Measurements from ENCODE around the gene LRG1.

DNA sequence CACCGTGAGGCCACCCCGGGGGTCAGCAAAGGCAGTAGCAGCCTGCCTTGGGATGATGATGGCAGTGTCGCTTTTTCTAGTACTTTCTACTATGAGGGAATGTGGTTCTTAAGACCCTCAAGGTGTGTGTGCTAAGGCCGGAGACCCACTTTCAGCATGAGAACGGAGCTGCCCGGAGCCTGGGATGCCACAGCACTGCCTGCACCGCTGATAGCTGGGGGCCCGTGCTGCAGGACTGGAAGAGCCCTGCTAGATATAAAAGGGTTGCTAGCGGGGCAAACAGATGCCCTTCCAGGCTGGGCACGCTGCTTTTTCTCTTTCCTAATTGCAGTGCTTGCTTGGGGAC is 36.0 kb downstream of the LRG1 start:
- no peak for TF ChIP-seq TEAD4 (CRISPR knock-in tag; IDR thresholded peaks at IDR 0.05)
- TF ChIP-seq, protein P1, sequence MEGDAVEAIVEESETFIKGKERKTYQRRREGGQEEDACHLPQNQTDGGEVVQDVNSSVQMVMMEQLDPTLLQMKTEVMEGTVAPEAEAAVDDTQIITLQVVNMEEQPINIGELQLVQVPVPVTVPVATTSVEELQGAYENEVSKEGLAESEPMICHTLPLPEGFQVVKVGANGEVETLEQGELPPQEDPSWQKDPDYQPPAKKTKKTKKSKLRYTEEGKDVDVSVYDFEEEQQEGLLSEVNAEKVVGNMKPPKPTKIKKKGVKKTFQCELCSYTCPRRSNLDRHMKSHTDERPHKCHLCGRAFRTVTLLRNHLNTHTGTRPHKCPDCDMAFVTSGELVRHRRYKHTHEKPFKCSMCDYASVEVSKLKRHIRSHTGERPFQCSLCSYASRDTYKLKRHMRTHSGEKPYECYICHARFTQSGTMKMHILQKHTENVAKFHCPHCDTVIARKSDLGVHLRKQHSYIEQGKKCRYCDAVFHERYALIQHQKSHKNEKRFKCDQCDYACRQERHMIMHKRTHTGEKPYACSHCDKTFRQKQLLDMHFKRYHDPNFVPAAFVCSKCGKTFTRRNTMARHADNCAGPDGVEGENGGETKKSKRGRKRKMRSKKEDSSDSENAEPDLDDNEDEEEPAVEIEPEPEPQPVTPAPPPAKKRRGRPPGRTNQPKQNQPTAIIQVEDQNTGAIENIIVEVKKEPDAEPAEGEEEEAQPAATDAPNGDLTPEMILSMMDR (IDR thresholded peaks at IDR 0.05): no peak
- no peak for TF ChIP-seq ATF2 (CRISPR knock-in tag; IDR thresholded peaks at IDR 0.05; ENCODE audit: borderline replicate concordance, low read depth)
- TF ChIP-seq MXD4 (CRISPR knock-in tag; IDR thresholded peaks at IDR 0.05; ENCODE audit: borderline replicate concordance): no peak

Data from WTC11 (cell line).